ENCODE measurements around the gene ESPN.
A peak's percentile ranks its signal among the peaks of the same experiment; 100 is the strongest.

Gene ESPN

DNA sequence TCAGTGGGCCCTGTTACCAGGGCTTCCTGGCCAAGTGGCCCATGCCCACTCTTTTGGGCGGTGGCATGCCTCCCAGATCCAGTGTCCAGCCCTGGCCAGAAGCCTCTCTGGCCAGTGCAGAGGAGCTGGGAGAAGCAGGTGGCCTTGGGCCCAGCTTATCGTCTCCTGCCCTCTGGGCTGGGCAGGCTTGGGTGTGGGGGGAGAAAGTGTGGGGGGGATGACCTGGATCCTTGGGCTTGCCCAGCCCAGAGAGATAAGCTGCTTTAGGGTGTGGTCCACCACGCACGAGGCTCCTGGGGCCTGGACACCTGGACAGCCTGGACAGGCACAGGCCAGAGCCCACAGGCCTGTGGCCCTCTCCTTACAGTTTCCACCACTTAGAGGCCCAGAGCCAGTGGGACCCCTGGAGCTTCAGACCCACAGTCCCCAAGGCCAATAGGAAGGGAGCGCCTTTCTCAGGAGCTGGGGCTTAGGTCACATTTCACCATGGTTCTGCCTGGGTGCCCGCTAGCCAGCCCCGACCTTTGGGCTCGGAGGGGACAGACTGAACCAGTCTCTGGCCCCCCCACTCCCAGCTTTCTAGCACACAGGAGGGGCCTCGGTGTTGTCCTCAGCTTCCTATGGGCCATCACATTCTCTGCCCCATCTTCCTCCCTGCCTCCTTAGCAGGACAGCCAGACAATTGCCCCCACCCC lies 1.8 kb downstream of the ESPN start:
- peak overlapping the region; percentile 56; the same call in 1 of the 2 replicates for H3K27ac ChIP-seq

DNA sequence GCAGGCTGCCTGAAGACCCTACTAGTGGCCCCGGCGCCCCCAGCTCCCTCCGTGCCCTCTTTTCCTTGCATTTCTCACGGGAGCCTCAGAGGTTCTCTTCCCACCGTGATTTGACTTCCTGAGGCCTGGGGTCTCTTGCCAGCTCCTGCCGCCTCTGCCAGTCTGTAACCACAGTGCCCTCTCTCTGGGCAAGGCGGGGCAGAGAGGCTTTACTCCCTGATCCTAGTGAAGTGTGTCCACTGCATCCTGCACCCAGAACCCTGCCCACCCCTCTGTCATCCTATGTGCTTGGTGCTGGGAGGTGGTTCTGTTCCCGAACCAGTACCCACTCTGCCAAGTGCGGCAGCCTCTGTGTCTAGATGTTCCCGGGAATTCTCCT lies 2.4 kb downstream of the ESPN start:
- H3K27ac ChIP-seq, result peak overlapping the region; percentile 56
- TF ChIP-seq, protein P1, sequence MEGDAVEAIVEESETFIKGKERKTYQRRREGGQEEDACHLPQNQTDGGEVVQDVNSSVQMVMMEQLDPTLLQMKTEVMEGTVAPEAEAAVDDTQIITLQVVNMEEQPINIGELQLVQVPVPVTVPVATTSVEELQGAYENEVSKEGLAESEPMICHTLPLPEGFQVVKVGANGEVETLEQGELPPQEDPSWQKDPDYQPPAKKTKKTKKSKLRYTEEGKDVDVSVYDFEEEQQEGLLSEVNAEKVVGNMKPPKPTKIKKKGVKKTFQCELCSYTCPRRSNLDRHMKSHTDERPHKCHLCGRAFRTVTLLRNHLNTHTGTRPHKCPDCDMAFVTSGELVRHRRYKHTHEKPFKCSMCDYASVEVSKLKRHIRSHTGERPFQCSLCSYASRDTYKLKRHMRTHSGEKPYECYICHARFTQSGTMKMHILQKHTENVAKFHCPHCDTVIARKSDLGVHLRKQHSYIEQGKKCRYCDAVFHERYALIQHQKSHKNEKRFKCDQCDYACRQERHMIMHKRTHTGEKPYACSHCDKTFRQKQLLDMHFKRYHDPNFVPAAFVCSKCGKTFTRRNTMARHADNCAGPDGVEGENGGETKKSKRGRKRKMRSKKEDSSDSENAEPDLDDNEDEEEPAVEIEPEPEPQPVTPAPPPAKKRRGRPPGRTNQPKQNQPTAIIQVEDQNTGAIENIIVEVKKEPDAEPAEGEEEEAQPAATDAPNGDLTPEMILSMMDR (conservative IDR thresholded peaks at IDR 0.05), result no peak

More for the DNA sequence above, 1.8 kb downstream of the ESPN start:
- TF ChIP-seq, protein P1 (conservative IDR thresholded peaks at IDR 0.05), result no peak

DNA sequence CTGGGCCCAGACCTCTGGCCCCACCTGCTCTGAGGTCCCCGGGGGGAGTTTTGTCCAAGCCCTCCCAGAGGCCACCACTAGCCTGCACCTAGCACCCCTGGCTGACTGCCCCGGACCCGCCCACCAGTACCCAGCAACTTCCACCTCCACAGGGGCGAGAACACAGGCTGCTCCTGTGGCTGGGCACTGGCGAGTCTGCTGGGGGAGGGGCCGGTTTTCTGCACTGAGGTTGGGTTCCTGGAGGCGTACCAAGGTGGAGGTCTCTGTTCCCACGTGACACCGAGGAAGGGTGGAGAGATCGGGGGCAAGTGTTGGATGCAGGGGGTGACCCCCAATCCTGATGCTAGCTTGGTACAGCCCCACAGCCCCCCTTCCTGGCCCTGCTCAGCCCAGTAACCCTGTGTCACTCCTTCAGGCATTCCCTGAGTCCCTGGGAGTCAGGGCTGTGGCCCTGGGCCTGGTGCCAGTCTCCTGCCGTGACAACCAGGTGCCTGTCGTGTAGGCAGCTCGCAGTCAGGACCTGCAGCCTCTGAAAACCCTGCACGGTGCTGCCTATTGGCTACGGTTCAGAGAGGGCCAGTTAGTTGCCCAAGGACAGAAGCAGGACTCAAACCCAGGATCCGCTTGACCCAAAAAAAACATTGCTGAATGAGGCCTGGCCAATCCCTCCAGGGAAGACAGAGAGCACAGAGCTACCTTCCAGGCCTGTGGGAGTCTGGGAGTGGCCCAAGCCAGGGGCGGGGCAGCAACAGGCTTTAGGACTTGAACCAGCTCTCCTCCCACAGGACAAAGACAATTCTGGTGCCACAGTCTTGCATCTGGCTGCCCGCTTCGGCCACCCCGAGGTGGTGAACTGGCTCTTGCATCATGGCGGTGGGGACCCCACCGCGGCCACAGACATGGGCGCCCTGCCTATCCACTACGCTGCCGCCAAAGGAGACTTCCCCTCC lies 3.1 kb downstream of the ESPN start:
- TF ChIP-seq, protein P1 (conservative IDR thresholded peaks at IDR 0.05), result no peak
- H3K27ac ChIP-seq, result peak overlapping the region; percentile 56

DNA sequence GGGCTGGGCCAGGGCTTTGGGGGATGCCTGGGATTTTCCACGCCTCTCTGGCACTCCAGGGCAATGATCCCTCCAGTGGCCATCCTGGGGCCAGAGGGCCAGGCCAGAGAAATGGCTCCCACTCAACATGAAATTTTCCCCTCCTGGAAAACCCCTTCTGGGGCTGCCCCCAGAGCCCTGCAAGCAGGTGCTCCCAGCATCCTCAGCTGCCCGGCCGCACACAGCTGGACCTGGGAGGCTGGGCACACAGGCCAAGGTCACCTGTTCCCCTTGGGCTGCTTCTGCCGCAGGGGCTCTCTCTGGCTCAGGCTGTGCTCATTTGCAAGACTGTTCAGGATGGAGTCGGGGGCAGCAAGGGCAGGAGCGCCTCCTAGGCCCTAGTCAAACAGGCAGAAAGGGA lies 3.9 kb downstream of the ESPN start:
- peak overlapping the region; percentile 56 for H3K27ac ChIP-seq

DNA sequence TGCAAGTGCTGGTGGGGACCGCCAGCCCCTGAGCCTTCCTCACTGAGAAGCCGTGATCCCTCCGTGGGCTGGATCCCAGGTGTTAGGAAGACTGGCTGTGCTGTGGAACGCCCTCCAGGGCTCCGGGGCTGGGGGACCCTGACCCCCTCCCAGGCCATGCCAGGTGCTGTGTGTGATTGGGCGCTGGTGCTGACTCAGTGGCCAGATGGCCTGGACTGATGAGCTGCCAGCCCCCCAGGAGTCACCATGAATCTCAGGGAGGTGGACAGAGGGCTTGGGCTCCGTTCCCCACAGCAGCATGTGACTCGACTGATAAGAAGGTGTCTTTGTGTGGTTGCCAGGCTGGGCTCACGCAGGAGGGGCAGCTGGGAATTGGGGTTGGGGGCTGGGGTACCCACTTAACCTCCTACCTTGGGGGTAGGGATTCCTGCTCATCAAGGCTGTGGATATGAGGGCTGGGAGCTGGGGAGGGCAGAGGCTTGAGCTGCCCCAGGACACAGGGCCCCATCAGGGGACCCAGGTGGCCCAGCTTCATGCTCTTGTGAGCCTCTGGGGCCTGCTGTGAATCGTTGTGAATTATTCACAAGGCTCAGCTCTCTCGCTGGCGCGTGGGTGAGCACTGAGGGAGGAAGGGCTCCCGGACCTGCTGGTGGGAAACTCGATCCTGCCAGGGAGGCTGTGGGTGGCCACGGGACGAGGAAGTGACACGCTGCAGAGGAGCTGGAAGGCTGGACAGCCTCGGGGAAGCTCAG lies 5.3 kb downstream of the ESPN start:
- peak overlapping the region; percentile 62; the same call in 1 of the 2 replicates for H3K27ac ChIP-seq

DNA sequence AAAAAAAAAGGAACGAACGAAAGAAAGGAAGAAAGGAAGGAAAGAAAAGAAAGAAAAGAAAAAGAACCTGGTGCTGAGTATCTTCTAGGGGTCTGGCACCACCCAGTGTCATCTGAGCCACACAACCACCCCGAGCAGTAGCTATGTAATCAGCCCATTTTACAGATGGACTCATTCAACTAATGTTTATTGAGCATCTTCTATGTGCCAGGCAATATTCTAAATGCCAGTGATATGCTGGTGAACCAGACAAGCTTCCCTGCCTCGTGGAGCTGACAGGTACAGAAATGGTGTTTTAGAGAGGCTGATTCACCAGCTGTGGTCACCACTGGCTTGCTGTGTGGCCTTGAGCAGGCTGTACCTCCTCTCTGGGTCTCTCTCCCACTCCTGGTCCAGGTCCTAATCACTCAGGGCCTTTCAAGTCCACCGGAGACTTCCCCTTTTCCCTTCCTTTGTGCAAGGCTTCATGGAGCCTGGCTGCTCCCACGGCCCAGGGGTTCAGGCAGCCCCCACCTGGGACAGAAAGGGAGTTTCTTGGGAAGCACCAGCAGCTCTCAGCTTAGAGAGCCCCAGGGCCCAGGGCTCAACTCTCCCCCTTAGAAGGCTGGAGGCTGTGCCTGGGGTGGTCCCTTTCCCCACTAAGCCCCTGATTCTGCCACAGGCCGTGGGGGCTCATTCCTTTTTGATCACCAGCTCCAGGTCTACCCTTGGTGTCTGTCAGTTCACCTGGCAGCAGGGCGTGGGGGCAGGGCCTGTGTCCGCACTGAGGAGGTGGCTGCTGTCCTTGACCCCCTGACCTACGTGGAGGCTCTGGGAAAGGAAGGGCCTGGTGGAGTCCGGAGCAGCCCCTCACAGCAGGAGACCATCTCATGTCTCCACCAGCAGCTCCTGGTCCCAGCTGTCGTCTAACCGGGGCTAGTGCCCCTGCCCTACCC lies 7.3 kb downstream of the ESPN start:
- H3K27ac ChIP-seq, result peak overlapping the region; percentile 62; the same call in 1 of the 2 replicates

DNA sequence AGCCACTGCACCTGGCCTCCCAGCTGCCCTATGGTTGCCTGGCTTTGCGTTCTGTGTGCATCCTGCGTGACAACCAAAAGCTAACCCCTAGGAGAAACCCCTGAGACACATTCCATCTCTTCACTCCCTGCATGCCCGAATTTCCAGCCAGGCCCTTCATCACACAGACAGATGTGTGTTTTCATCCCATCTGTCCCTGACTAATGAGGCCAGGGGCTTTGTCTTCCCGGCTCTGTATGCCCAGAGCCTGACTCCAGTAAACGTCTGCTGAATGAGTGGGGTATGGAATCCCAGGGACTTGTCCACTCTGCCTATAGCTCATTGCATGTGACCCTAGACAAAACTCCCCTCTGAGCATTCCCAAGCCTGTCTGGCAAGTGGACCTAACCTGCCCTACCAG lies 9.6 kb downstream of the ESPN start:
- H3K27ac ChIP-seq, result no peak overlapping the region
- TF ChIP-seq, protein P1 (conservative IDR thresholded peaks at IDR 0.05), result no peak

DNA sequence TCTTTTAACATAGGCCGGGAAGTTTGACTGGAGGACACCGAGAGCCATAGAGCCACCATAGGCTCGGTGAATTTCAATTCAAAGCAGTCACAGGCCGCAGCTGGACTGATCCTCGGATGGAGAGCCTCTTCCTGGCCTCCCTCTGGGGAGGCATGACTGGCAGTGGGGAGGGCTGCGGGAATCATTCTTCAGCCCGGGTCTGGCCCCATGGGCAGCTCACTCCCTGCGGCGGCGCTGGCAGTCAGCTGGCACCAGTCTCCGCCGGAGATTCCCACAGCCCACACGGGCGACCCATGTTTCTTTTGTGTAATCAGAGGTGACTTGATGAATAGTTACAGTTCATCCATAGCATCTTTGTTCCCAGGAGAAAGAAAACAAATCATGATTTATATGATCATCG lies 10.6 kb downstream of the ESPN start:
- no peak overlapping the region for H3K27ac ChIP-seq
- TF ChIP-seq, protein P1 (conservative IDR thresholded peaks at IDR 0.05), result no peak
